Body of pancreas (tissue), 4 donors: ENCODE results near the gene TARS1. TPM values are rescaled to one million over a fixed set of nuclear protein-coding genes. Genes with fewer than 3 reads are reported as not detected.

Experiments used
- ATAC-seq: fragments of 150-250 bp; one replicate; pipeline ENCODE4 v1.9.1; 2016
- DNase-seq, 4 donors: peaks; one replicate each; pipeline ENCODE4 v3.0.0-alpha.2; 2019
- H3K27ac ChIP-seq, 4 donors: fragments of 200-600 bp; sonication (generic); 1 replicate in 3 of 4; 2 replicates in 1 of 4; pipeline versions ENCODE4 v1.5.1 to v1.6.1; 2016 to 2019; ENCODE audit warnings: mild to moderate bottlenecking in 1 of 4, mixed read lengths in 1 of 4, moderate library complexity in 1 of 4
- H3K27me3 ChIP-seq, 2 donors: fragments of 200-600 bp; sonication (generic); one replicate each; pipeline ENCODE4 v1.6.0; 2016; ENCODE audit warnings: mild to moderate bottlenecking in 1 of 2
- H3K36me3 ChIP-seq, 2 donors: fragments of 200-600 bp; sonication (generic); replicated peaks in 1 of 2; 2 replicates each; pipeline ENCODE4 v1.5.1; 2016; ENCODE audit warnings: low read depth in 2 of 2; ENCODE audit not compliant: insufficient read depth in 1 of 2
- H3K4me1 ChIP-seq: fragments of 200-600 bp; sonication (generic); one replicate; pipeline ENCODE4 v1.6.0; 2016
- H3K4me3 ChIP-seq, 2 donors: fragments of 200-600 bp; sonication (generic); 1 replicate in 1 of 2; 2 replicates in 1 of 2; pipeline ENCODE4 v1.5.1; 2016 to 2019
- H3K9me3 ChIP-seq, 3 donors: fragments of 200-600 bp; sonication (generic); 1 replicate in 2 of 3; 2 replicates in 1 of 3; pipeline ENCODE4 v1.5.1; 2016
- POLR2A ChIP-seq, 3 donors: fragments of 450-650 bp; IDR thresholded peaks; one replicate each; pipeline ENCODE4 v1.6.1; 2016; ENCODE audit warnings: antibody characterized with exemption in 3 of 3, mild to moderate bottlenecking in 2 of 3
- WGBS, 2 donors: methylation state at CpG; one replicate each; pipeline ENCODE4 v1.1.5; 2017; 5-methylcytosine and 5-hydroxymethylcytosine counted together
- intact Hi-C: fragments of 100-400 bp; cut with DNase I; formaldehyde crosslinking; loops from one replicate; pipeline ENCODE4 v1.15.1; 2023
- total RNA-seq, 2 donors: library from RNA; depleted of rRNA; stranded (reverse); fragments of >200 nt; gene quantifications; one replicate each; pipeline ENCODE4 v1.1.0, GENCODE V29; 2016
- TF ChIP-seq, protein P1 (sequence below), 7 experiments: fragments of 450-650 bp in 4 of 7; fragments of 200-600 bp in 3 of 7; sonication (generic) in 3 of 7; IDR thresholded peaks; one replicate each; pipeline ENCODE4 v1.5.1; 2016 to 2019; ENCODE audit warnings: antibody characterized with exemption in 7 of 7

TARS1 gene
- total RNA-seq, 2 donors from 2014 or later = 38.4 to 52.1 TPM

DNA sequence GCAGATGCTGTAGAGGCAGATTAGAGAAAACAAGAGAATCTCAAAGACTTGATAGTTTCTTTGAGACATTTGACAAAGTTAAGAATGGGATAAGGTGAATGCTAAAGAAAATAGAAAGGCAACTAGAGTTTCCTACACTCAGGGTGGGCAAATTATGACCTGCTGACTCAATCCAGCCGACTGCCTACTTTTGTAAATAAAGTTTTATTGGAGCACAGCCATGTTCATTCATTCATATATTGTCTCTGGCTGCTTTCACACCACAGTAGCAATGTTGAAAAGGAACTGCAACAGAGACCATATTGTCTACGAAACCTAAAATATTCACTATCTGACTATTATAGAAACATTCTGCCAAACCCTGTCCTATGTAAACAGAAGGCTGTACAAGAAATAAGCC is 37.6 kb upstream of the TARS1 start:
- intact Hi-C loops = no loop called here
- Histone ChIP-seq H3K4me3 (no peak overlapping the region), H3K36me3 (no peaks in the 10 kb centered on the region), H3K27ac (no peak overlapping the region), H3K27me3 (no peaks in the 10 kb centered on the region), H3K4me1 (peaks cover 6% of the 10 kb centered on the region), H3K9me3 (no peaks in the 10 kb centered on the region)
- 43 to 44% methylated on average over 2 of the region's 2 CpGs for WGBS, 2 donors
- ATAC-seq = no peak
- DNase-seq = no peak
- TF ChIP-seq, protein P1, sequence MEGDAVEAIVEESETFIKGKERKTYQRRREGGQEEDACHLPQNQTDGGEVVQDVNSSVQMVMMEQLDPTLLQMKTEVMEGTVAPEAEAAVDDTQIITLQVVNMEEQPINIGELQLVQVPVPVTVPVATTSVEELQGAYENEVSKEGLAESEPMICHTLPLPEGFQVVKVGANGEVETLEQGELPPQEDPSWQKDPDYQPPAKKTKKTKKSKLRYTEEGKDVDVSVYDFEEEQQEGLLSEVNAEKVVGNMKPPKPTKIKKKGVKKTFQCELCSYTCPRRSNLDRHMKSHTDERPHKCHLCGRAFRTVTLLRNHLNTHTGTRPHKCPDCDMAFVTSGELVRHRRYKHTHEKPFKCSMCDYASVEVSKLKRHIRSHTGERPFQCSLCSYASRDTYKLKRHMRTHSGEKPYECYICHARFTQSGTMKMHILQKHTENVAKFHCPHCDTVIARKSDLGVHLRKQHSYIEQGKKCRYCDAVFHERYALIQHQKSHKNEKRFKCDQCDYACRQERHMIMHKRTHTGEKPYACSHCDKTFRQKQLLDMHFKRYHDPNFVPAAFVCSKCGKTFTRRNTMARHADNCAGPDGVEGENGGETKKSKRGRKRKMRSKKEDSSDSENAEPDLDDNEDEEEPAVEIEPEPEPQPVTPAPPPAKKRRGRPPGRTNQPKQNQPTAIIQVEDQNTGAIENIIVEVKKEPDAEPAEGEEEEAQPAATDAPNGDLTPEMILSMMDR (IDR thresholded peaks at IDR 0.05) = no peak
- TF ChIP-seq POLR2A (IDR thresholded peaks at IDR 0.05) = no peak

GRCh38 chr5:33408816-33409215 is 31.9 kb upstream of the TARS1 start:
- 59 to 60% methylated on average over 2 of the region's 2 CpGs for WGBS, 2 donors
- no peak overlapping the region for H3K4me3 ChIP-seq
- no peaks in the 10 kb centered on the region for H3K27me3 ChIP-seq
- no peaks in the 10 kb centered on the region for H3K36me3 ChIP-seq
- no peak for TF ChIP-seq POLR2A (IDR thresholded peaks at IDR 0.05)
- TF ChIP-seq, protein P1 (IDR thresholded peaks at IDR 0.05) = no peak
- H3K27ac ChIP-seq = no peak overlapping the region
- intact Hi-C loops = no loop called here
- ATAC-seq = no peak
- DNase-seq = no peak
- H3K9me3 ChIP-seq = no peaks in the 10 kb centered on the region
- no peaks in the 10 kb centered on the region for H3K4me1 ChIP-seq

DNA sequence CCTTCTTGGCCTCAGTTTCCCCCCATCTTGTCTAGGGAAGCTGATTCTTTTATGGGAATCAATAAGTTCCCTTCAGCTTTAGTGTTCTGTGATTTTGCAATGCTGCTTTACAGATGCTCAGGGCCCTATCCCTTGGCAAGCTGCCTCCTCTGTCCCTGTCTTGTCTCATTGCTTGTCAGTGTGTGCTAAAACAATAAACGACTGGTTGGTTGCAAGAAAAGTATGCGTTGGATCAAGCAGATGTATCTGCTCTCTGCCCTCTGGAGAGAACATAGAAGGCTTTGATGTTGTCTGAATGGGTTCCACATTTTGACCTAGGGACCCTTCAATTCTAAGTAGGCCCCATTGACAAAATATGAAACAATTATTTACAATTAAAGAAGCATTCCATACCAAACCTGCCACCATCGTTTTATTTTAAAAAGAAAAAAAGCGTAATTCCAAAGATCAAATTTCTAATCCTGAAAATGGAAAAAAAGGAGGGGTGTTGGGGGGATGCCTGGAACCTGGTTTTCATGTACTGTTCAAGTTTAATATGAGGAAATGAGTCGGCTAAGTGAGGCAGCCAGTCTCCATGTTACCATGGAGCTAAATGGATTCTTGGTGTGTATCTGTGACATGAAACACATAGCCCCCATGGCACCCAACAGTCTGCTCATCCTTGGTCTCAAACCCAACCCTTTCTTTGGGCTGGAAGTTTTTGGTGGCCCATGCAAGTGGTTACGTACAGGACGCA is 31.2 kb upstream of the TARS1 start:
- peak; percentile 16 to 42 (median 32) for DNase-seq
- TF ChIP-seq, protein P1 (IDR thresholded peaks at IDR 0.05) = no peak
- no peak for TF ChIP-seq POLR2A (IDR thresholded peaks at IDR 0.05)
- intact Hi-C loops = no loop called here
- H3K9me3 ChIP-seq = no peaks in the 10 kb centered on the region
- no peak overlapping the region for H3K4me3 ChIP-seq
- no peaks in the 10 kb centered on the region for H3K36me3 ChIP-seq
- no peak for ATAC-seq
- no peaks in the 10 kb centered on the region for H3K27me3 ChIP-seq
- no peak overlapping the region for H3K27ac ChIP-seq
- H3K4me1 ChIP-seq = no peaks in the 10 kb centered on the region
- WGBS, 2 donors = 71 to 77% methylated on average over 7 of the region's 7 CpGs

GRCh38 chr5:33410221-33410620 is 30.5 kb upstream of the TARS1 start:
- TF ChIP-seq, protein P1 (IDR thresholded peaks at IDR 0.05) = no peak
- no peak for TF ChIP-seq POLR2A (IDR thresholded peaks at IDR 0.05)
- H3K36me3 ChIP-seq = no peaks in the 10 kb centered on the region
- ATAC-seq (no peak), DNase-seq (no peak)
- intact Hi-C loops = no loop called here
- 12 to 22% methylated on average over 1 of the region's 1 CpG for WGBS, 2 donors
- no peaks in the 10 kb centered on the region for H3K4me1 ChIP-seq
- no peaks in the 10 kb centered on the region for H3K9me3 ChIP-seq
- no peak overlapping the region for H3K27ac ChIP-seq
- H3K27me3 ChIP-seq = no peaks in the 10 kb centered on the region
- no peak overlapping the region for H3K4me3 ChIP-seq

DNA sequence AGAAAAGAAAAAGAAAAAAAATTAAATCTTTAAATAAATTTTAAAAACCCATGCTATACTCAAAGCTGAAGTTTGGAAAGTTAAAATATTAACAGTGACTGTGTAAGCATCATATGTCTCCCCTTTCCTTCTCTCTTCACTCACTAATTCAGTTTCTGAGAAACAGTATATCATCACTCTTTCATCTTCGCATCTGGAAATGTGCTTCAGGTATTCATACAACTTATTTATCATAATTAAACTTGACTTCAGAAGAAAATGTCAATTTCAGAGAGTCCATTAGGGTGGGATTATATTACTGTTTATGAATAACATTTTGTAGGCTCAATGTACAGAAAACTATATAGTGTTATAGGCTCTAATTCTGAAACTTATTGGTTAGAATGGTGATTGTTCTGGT is 29.3 kb upstream of the TARS1 start:
- H3K9me3 ChIP-seq = no peaks in the 10 kb centered on the region
- DNase-seq (no peak), ATAC-seq (no peak)
- H3K4me1 ChIP-seq = no peaks in the 10 kb centered on the region
- no peak overlapping the region for H3K27ac ChIP-seq
- H3K27me3 ChIP-seq = no peaks in the 10 kb centered on the region
- 88 to 96% methylated on average over 1 of the region's 1 CpG for whole genome bisulfite sequencing, 2 donors
- intact Hi-C loops = no loop called here
- TF ChIP-seq, protein P1 (IDR thresholded peaks at IDR 0.05) = no peak
- no peak for TF ChIP-seq POLR2A (IDR thresholded peaks at IDR 0.05)
- H3K36me3 ChIP-seq = no peaks in the 10 kb centered on the region
- H3K4me3 ChIP-seq = no peak overlapping the region
